ENCODE measurements around the gene TLN1. TPM values are rescaled to one million over a fixed set of nuclear protein-coding genes. Genes with fewer than 3 reads are reported as not detected.

The TLN1 gene
- total RNA-seq, 2 experiments from 2014 or later = 448 to 450 TPM

DNA sequence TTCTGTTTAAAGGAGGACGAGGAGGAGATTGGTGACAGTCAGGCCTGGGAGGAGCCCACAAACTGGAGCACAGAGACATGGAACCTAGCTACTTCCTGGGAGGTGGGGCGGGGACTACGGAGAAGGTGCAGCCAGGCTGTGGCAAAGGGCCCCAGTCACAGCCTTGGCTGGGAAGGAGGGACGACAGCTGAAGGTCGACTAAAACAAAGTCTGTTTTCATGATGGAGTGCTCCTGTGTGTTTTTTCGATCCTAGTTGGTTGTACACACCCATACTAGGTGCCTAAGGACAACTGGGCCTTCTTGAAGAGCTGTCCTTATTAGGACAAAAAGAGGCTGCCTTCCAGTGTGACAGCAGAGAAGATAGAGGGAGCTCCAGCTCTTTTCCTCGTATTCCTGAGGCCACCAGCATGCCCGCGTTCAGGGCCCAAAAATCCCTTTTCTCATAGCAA lies 71.0 kb downstream of the TLN1 start:
- peaks cover 3% of the 10 kb centered on the region for H3K27me3 Mint-ChIP-seq (ENCODE audit: low read depth)
- H3K4me3 Mint-ChIP-seq = peak overlapping the region; percentile 31
- ATAC-seq (no peak), DNase-seq (no peak)
- peak overlapping the region; percentile 54 for H3K27ac Mint-ChIP-seq
- no peaks in the 10 kb centered on the region for H3K9me3 Mint-ChIP-seq (ENCODE audit: insufficient read depth)
- ChIA-PET POLR2A (interaction anchor here (1.6 to 1.7 kb wide), 3 partner anchors 10 to 56 kb away, joined by 4 to 7 read pairs (median 6); partner anchors contain the start of gene SIT1), CTCF (interaction anchor here (1.1 to 12.4 kb wide), 8 partner anchors 14 to 90 kb away, joined by 3 to 214 read pairs (median 36); partner anchors contain the start of genes CD72, GBA2, RGP1 and SIT1)
- peaks cover 46% of the 10 kb centered on the region for H3K36me3 Mint-ChIP-seq (ENCODE audit: low read depth)
- peaks cover 90% of the 10 kb centered on the region for H3K4me1 Mint-ChIP-seq (ENCODE audit: low read depth)

DNA sequence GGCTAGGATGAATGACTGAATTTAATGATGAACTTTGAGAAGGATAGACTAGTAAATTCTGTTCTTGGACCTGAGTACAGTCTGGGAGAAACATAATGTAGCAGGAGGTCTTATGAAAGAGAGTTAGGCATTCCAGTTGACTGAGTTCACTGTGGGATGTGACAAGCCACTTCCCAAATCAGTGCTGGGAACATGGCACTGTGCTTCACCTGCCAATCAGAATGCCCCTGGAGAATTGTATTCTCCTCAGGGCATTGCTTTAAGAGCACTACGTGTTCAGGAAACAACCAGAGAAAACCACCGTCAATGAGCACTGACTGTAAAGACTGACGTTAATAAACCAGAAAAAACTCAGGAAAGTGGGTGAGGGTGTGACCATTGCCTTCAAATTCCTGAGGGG lies 72.7 kb downstream of the TLN1 start:
- POLR2A ChIA-PET = interaction anchor here (1.1 to 3.8 kb wide), 6 partner anchors 10 to 69 kb away, joined by 3 to 59 read pairs (median 8); no protein-coding TSS in a partner anchor
- ATAC-seq (no peak), DNase-seq (no peak)
- CTCF ChIA-PET = interaction anchor here (0.9 to 12.4 kb wide), 18 partner anchors 10 to 564 kb away, joined by 3 to 214 read pairs (median 14); partner anchors contain the start of genes CA9, CD72, CREB3 and SIT1
- peaks cover 79% of the 10 kb centered on the region for H3K4me1 Mint-ChIP-seq (ENCODE audit: low read depth)
- peaks cover 3% of the 10 kb centered on the region for H3K27me3 Mint-ChIP-seq (ENCODE audit: low read depth)
- H3K4me3 Mint-ChIP-seq = peak overlapping the region; percentile 92
- no peaks in the 10 kb centered on the region for H3K9me3 Mint-ChIP-seq (ENCODE audit: insufficient read depth)
- peak overlapping the region; percentile 97 for H3K27ac Mint-ChIP-seq
- H3K36me3 Mint-ChIP-seq (ENCODE audit: low read depth) = peaks cover 46% of the 10 kb centered on the region

DNA sequence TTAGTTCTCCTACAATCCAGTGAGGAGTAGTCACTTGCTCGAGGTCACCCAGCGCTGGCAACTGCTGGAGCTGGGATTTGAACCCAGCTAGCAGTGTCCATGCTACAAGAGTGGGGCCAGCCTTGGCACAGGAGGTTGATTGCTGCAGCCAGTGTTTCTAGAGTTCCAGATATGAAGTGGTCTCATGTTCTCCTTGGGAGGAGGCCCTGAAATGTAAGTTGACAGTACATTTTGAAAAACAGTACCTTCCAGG lies 73.1 kb downstream of the TLN1 start:
- ATAC-seq (no peak), DNase-seq (no peak)
- peak overlapping the region; percentile 97 for H3K27ac Mint-ChIP-seq
- ChIA-PET POLR2A (interaction anchor here (1.1 to 3.8 kb wide), 6 partner anchors 9 to 69 kb away, joined by 3 to 59 read pairs (median 8); no protein-coding TSS in a partner anchor), CTCF (interaction anchor here (0.9 to 12.4 kb wide), 22 partner anchors 11 to 564 kb away, joined by 3 to 214 read pairs (median 6); partner anchors contain the start of genes CA9, CD72, CREB3 and SIT1)
- H3K27me3 Mint-ChIP-seq (ENCODE audit: low read depth) = peaks cover 3% of the 10 kb centered on the region
- H3K36me3 Mint-ChIP-seq (ENCODE audit: low read depth) = peaks cover 46% of the 10 kb centered on the region
- peak overlapping the region; percentile 92 for H3K4me3 Mint-ChIP-seq
- no peaks in the 10 kb centered on the region for H3K9me3 Mint-ChIP-seq (ENCODE audit: insufficient read depth)
- peaks cover 74% of the 10 kb centered on the region for H3K4me1 Mint-ChIP-seq (ENCODE audit: low read depth)

GRCh38 chr9:35658137-35658967 lies 73.6 kb downstream of the TLN1 start, which contains the start of gene CCDC107:
Gene CCDC107, plus strand, starts transcription at chr9:35658292. Its CDS starts 88 bp downstream, at chr9:35658380.
- H3K9me3 Mint-ChIP-seq (ENCODE audit: insufficient read depth) = no peaks in the 10 kb centered on the region
- peaks cover 3% of the 10 kb centered on the region for H3K27me3 Mint-ChIP-seq (ENCODE audit: low read depth)
- DNase-seq (peak; percentile 84), ATAC-seq (peak; percentile 73)
- peaks cover 69% of the 10 kb centered on the region for H3K4me1 Mint-ChIP-seq (ENCODE audit: low read depth)
- peaks cover 44% of the 10 kb centered on the region for H3K36me3 Mint-ChIP-seq (ENCODE audit: low read depth)
- CTCF ChIA-PET = interaction anchor here (0.7 to 12.4 kb wide), 34 partner anchors 11 to 563 kb away, joined by 3 to 214 read pairs (median 5); partner anchors contain the start of genes CA9, CD72, CREB3 and RGP1
- peak within 1 kb of the TSS; percentile 97 for H3K27ac Mint-ChIP-seq
- H3K4me3 Mint-ChIP-seq = peak within 1 kb of the TSS; percentile 92
- POLR2A ChIA-PET = interaction anchor here (0.6 to 3.8 kb wide), 15 partner anchors 7 to 555 kb away, joined by 3 to 59 read pairs (median 5); partner anchors contain the start of genes ARHGEF39, CA9, CREB3 and GBA2

- CTCF ChIA-PET = interaction anchor here (0.7 to 12.4 kb wide), 29 partner anchors 10 to 171 kb away, joined by 3 to 214 read pairs (median 5); partner anchors contain the start of genes CD72, CREB3, RGP1 and SIT1
- Mint-ChIP-seq H3K36me3 (ENCODE audit: low read depth) (peaks cover 37% of the 10 kb centered on the region), H3K4me3 (peak within 1 kb of the TSS; percentile 92), H3K9me3 (ENCODE audit: insufficient read depth) (no peaks in the 10 kb centered on the region), H3K4me1 (ENCODE audit: low read depth) (peaks cover 62% of the 10 kb centered on the region), H3K27ac (peak within 1 kb of the TSS; percentile 97), H3K27me3 (ENCODE audit: low read depth) (peaks cover 3% of the 10 kb centered on the region)
- ATAC-seq (peak; percentile 92), DNase-seq (peak; percentile 94)
- POLR2A ChIA-PET = interaction anchor here (0.6 to 3.8 kb wide), 15 partner anchors 8 to 554 kb away, joined by 3 to 59 read pairs (median 5); partner anchors contain the start of genes ARHGEF39, CA9, CREB3 and GBA2
Measured at GRCh38 chr9:35657546-35658136, 74.4 kb downstream of the TLN1 start, which contains the start of gene RMRP. Gene RMRP, minus strand, starts transcription at chr9:35658019.

- H3K4me1 Mint-ChIP-seq (ENCODE audit: low read depth) = peaks cover 58% of the 10 kb centered on the region
- POLR2A ChIA-PET = interaction anchor here (0.7 to 3.8 kb wide), 12 partner anchors 8 to 554 kb away, joined by 3 to 59 read pairs (median 6); partner anchors contain the start of genes ARHGEF39, CA9, CREB3 and GBA2
- peaks cover 3% of the 10 kb centered on the region for H3K27me3 Mint-ChIP-seq (ENCODE audit: low read depth)
- CTCF ChIA-PET = interaction anchor here (0.8 to 12.4 kb wide), 15 partner anchors 10 to 171 kb away, joined by 3 to 214 read pairs (median 25); partner anchors contain the start of genes CD72, CREB3, RGP1 and SIT1
- H3K4me3 Mint-ChIP-seq = peak overlapping the region; percentile 92
- peak overlapping the region; percentile 97 for H3K27ac Mint-ChIP-seq
- H3K9me3 Mint-ChIP-seq (ENCODE audit: insufficient read depth) = no peaks in the 10 kb centered on the region
- DNase-seq (no peak), ATAC-seq (no peak)
- peaks cover 30% of the 10 kb centered on the region for H3K36me3 Mint-ChIP-seq (ENCODE audit: low read depth)
Measured at GRCh38 chr9:35656831-35657545, 75.0 kb downstream of the TLN1 start.

DNA sequence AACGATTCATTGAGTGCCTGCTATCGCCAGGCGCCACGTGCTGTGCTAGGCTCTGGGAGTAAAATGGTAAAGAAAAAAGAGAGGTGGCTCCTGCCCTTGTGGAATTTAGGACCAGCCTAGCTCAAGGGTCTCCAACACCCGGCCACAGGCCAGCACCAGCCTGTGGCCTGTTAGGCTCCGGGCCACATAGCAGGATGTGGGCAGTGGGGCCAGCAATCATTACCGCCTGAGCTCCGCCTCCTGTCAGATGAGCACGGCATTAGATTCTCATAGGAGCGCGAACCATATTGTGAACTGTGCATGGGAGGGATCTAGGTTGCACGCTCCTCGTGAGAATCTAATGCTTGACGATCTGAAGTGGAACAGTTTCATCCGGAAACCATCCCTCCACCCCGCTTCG lies 75.6 kb downstream of the TLN1 start:
- Mint-ChIP-seq H3K27me3 (ENCODE audit: low read depth) (peaks cover 3% of the 10 kb centered on the region), H3K9me3 (ENCODE audit: insufficient read depth) (no peaks in the 10 kb centered on the region), H3K4me1 (ENCODE audit: low read depth) (peaks cover 59% of the 10 kb centered on the region), H3K4me3 (no peak overlapping the region), H3K27ac (no peak overlapping the region), H3K36me3 (ENCODE audit: low read depth) (peaks cover 26% of the 10 kb centered on the region)
- DNase-seq (no peak), ATAC-seq (no peak)
- ChIA-PET CTCF (interaction anchor here (1.1 to 12.4 kb wide), 9 partner anchors 8 to 75 kb away, joined by 3 to 214 read pairs (median 34); partner anchors contain the start of genes ARHGEF39, CD72, CREB3 and SIT1), POLR2A (interaction anchor here (0.9 to 3.8 kb wide), 4 partner anchors 9 to 76 kb away, joined by 4 to 59 read pairs (median 10); partner anchors contain the start of genes ARHGEF39, CREB3 and TLN1)

GRCh38 chr9:35653611-35654010 lies 78.4 kb downstream of the TLN1 start:
- POLR2A ChIA-PET = no interaction called here
- H3K27ac Mint-ChIP-seq = no peak overlapping the region
- peaks cover 48% of the 10 kb centered on the region for H3K4me1 Mint-ChIP-seq (ENCODE audit: low read depth)

DNA sequence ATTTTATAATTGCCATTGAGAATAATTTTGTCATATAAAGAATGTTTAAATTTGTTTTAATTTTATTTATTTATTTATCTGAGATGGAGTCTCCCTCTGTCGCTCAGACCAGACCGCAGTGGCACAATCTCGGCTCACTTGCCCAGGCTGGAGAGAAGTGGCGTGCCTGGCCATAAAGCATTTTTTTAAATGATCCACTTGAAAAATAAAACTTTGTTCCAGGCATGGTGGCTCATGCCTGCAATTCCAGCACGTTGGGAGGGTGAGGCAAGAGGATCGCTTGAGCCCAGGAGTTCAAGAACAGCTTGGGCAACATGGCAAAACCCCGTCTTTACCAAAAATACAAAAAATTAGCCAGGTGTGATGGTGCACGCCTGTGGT lies 79.2 kb downstream of the TLN1 start:
- H3K27me3 Mint-ChIP-seq (ENCODE audit: low read depth) = peaks cover under 1% of the 10 kb centered on the region
- peaks cover 54% of the 10 kb centered on the region for H3K4me1 Mint-ChIP-seq (ENCODE audit: low read depth)
- H3K27ac Mint-ChIP-seq = no peak overlapping the region
- DNase-seq = no peak
- H3K4me3 Mint-ChIP-seq = no peak overlapping the region
- CTCF ChIA-PET = interaction anchor here (12.4 kb wide), 1 partner anchor 37 kb away, joined by 272 read pairs; the partner anchor contains the start of gene CD72
- H3K36me3 Mint-ChIP-seq (ENCODE audit: low read depth) = peaks cover 26% of the 10 kb centered on the region
- no peaks in the 10 kb centered on the region for H3K9me3 Mint-ChIP-seq (ENCODE audit: insufficient read depth)
- no peak for ATAC-seq
- POLR2A ChIA-PET = no interaction called here

More at GRCh38 chr9:35653611-35654010, 78.4 kb downstream of the TLN1 start:
- no peak for ATAC-seq
- Mint-ChIP-seq H3K36me3 (ENCODE audit: low read depth) (peaks cover 21% of the 10 kb centered on the region), H3K9me3 (ENCODE audit: insufficient read depth) (no peaks in the 10 kb centered on the region), H3K27me3 (ENCODE audit: low read depth) (peaks cover 3% of the 10 kb centered on the region), H3K4me3 (no peak overlapping the region)
- no peak for DNase-seq
- CTCF ChIA-PET = interaction anchor here (1.0 to 12.4 kb wide), 3 partner anchors 6 to 38 kb away, joined by 3 to 272 read pairs (median 214); partner anchors contain the start of genes ARHGEF39, CD72 and SIT1

DNA sequence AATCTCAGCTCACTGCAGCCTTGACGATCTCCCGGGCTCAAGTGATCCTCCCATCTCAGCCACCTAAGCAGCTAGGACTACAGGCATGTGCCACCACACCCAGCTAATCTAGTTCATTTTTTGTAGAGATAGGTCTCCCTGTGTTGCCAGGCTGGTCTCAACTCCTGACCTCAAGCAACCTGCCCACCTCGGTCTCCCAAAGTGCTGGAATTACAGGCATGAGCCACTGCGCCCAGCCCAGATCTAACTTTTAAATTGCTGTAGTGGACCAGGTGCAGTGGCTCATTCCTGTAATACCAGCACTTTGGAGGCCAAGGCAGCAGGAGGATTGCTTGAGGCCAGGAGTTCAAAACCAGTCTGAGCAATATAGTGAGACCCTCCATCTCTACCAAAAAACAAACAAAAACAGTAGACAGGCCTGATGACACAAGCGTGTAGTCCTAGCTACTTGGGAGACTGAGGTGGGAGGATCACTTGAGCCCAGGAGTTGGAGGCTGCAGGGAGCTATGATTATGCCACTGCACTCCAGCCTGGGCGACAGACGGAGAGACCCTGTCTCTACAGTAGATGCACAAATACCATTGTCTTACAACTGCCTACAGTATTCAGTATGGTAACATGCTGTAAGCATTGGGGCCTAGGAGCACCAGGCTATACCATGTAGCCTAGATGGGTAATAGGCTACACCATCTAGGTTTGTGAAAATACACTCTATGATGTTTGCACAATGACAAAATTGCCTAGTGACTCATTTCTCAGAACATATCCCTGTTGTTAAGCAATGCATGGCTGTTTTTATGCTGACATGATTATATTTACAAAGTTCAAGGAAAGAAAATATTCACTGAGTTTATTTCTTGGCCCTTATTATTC lies 79.8 kb downstream of the TLN1 start:
- no peaks in the 10 kb centered on the region for H3K27me3 Mint-ChIP-seq (ENCODE audit: low read depth)
- H3K36me3 Mint-ChIP-seq (ENCODE audit: low read depth) = peaks cover 29% of the 10 kb centered on the region
- DNase-seq (no peak), ATAC-seq (no peak)
- peaks cover 54% of the 10 kb centered on the region for H3K4me1 Mint-ChIP-seq (ENCODE audit: low read depth)
- H3K27ac Mint-ChIP-seq = peak overlapping the region; percentile 48
- H3K9me3 Mint-ChIP-seq (ENCODE audit: insufficient read depth) = no peaks in the 10 kb centered on the region
- H3K4me3 Mint-ChIP-seq = peak overlapping the region; percentile 26
- POLR2A ChIA-PET = interaction anchor here (0.6 to 8.4 kb wide), 4 partner anchors 9 to 35 kb away, joined by 3 to 122 read pairs (median 8); partner anchors contain the start of genes ARHGEF39 and CD72
- CTCF ChIA-PET = interaction anchor here (7.2 to 12.4 kb wide), 2 partner anchors 37 to 44 kb away, joined by 57 to 272 read pairs; partner anchors contain the start of gene CD72
